ENCODE results near the gene RBM38.
A peak's percentile ranks its signal among the peaks of the same experiment; 100 is the strongest.
"Not testable (repeated sequence)": the region's sequence is repeated elsewhere in the genome, so short reads cannot be mapped to it uniquely, and the experiment has no call there.

RBM38 gene

DNA sequence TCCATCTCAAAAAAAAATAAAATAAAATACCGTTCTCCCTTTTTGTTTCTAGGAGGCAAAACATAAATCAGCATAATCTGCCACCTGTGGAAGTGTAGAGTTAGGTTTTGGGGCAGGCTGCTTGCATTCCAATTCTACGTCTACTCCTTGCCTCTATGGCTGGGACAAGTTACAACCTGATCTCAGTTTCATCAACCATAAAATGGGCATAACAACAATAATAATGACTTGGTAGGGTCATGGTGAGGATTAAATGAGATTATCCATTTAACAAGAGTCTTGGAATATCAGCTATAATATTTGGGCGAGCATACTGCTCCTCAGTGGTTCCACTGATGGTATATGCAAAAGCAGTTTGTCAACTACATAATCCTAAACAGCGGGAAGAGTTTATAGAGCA is 43.8 kb upstream of the RBM38 start:
- H3K9me3 ChIP-seq (ENCODE audit: insufficient read depth, low read length), result no peaks in the 10 kb centered on the region
- peaks cover 2% of the 10 kb centered on the region for H3K27me3 ChIP-seq (ENCODE audit: low read depth, low read length)
- H2AFZ ChIP-seq (ENCODE audit: low read depth, low read length), result no peak overlapping the region
- H4K20me1 ChIP-seq (ENCODE audit: insufficient read depth, low read length), result peaks cover 9% of the 10 kb centered on the region
- peaks cover 7% of the 10 kb centered on the region for H3K4me1 ChIP-seq (ENCODE audit: low read length)
- no peak overlapping the region for H3K4me2 ChIP-seq (ENCODE audit: low read length)
- no peak overlapping the region for H3K27ac ChIP-seq (ENCODE audit: low read length)
- TF ChIP-seq, protein P1, sequence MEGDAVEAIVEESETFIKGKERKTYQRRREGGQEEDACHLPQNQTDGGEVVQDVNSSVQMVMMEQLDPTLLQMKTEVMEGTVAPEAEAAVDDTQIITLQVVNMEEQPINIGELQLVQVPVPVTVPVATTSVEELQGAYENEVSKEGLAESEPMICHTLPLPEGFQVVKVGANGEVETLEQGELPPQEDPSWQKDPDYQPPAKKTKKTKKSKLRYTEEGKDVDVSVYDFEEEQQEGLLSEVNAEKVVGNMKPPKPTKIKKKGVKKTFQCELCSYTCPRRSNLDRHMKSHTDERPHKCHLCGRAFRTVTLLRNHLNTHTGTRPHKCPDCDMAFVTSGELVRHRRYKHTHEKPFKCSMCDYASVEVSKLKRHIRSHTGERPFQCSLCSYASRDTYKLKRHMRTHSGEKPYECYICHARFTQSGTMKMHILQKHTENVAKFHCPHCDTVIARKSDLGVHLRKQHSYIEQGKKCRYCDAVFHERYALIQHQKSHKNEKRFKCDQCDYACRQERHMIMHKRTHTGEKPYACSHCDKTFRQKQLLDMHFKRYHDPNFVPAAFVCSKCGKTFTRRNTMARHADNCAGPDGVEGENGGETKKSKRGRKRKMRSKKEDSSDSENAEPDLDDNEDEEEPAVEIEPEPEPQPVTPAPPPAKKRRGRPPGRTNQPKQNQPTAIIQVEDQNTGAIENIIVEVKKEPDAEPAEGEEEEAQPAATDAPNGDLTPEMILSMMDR (IDR thresholded peaks at IDR 0.05; ENCODE audit: low read depth, low read length), result no peak
- TF ChIP-seq EZH2phosphoT487 (IDR thresholded peaks at IDR 0.05; ENCODE audit: low read depth), result no peak
- no peaks in the 10 kb centered on the region for H3K36me3 ChIP-seq (replicated peaks; ENCODE audit: low read depth, low read length)
- no peak overlapping the region for H3K9ac ChIP-seq (ENCODE audit: low read length)
- H3K79me2 ChIP-seq (ENCODE audit: low read length), result peaks cover 14% of the 10 kb centered on the region
- H3K4me3 ChIP-seq (ENCODE audit: low read length), result no peak overlapping the region

DNA sequence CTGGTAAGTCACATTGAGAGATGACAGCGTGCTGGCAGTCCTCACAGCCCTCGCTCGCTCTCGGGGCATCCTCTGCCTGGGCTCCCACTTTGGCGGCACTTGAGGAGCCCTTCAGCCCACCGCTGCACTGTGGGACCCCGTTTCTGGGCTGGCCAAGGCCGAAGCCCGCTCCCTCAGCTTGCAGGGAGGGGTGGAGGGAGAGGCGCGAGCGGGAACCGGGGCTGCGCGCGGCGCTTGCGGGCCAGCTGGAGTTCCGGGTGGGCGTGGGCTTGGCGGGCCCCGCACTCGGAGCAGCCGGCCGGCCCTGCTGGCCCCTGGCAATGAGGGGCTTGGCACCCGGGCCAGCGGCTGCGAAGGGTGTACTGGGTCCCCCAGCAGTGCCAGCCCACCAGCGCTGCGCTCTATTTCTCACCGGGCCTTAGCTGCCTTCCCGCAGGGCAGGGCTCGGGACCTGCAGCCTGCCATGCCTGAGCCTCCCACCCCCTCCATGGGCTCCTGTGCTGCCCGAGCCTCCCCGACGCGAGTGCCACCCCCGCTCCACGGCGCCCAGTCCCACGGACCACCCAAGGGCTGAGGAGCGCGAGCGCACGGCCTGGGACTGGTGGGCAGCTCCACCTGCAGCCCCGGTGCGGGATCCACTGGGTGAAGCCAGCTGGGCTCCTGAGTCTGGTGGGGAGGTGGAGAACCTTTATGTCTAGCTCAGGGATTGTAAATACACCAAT is 42.8 kb upstream of the RBM38 start:
- Histone ChIP-seq H3K4me1 (ENCODE audit: low read length) (peaks cover 13% of the 10 kb centered on the region), H4K20me1 (ENCODE audit: insufficient read depth, low read length) (peaks cover 18% of the 10 kb centered on the region), H3K79me2 (ENCODE audit: low read length) (peaks cover 23% of the 10 kb centered on the region)
- H2AFZ ChIP-seq (ENCODE audit: low read depth, low read length); H3K4me2 ChIP-seq (ENCODE audit: low read length); H3K36me3 ChIP-seq (replicated peaks; ENCODE audit: low read depth, low read length); H3K4me3 ChIP-seq (ENCODE audit: low read length); H3K27ac ChIP-seq (ENCODE audit: low read length); H3K9me3 ChIP-seq (ENCODE audit: insufficient read depth, low read length); H3K9ac ChIP-seq (ENCODE audit: low read length); H3K27me3 ChIP-seq (ENCODE audit: low read depth, low read length): not testable (repeated sequence)

DNA sequence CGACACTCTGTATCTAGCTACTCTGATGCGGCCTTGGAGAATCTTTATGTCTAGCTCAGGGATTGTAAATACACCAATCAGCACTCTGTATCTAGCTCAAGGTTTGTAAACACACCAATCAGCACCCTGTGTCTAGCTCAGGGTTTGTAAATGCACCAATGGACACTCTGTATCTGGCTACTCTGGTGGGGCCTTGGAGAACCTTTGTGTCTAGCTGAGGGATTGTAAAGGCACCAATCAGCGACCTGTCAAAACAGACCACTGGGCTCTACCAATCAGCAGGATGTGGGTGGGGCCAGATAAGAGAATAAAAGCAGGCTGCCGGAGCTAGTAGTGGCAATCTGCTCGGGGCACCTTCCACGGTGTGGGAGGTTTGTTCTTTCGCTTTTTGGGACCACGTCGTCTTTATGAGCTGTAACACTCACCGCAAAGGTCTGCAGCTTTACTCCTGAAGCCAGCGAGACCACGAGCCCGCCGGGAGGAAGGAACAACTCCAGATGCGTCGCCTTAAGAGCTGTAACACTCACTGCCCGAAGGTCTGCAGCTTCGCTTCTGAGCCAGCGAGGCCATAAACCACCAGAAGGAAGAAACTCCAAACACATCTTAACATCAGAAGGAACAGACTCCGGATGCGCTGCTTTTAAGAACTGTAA is 42.1 kb upstream of the RBM38 start:
- not testable (repeated sequence) for H2AFZ ChIP-seq (ENCODE audit: low read depth, low read length); H3K27ac ChIP-seq (ENCODE audit: low read length); H3K9ac ChIP-seq (ENCODE audit: low read length); H3K4me2 ChIP-seq (ENCODE audit: low read length); H3K9me3 ChIP-seq (ENCODE audit: insufficient read depth, low read length); H3K27me3 ChIP-seq (ENCODE audit: low read depth, low read length); H3K4me3 ChIP-seq (ENCODE audit: low read length)
- Histone ChIP-seq H3K79me2 (ENCODE audit: low read length) (peaks cover 30% of the 10 kb centered on the region), H3K4me1 (ENCODE audit: low read length) (peaks cover 13% of the 10 kb centered on the region), H3K36me3 (replicated peaks; ENCODE audit: low read depth, low read length) (peaks cover 15% of the 10 kb centered on the region), H4K20me1 (ENCODE audit: insufficient read depth, low read length) (peaks cover 21% of the 10 kb centered on the region)

DNA sequence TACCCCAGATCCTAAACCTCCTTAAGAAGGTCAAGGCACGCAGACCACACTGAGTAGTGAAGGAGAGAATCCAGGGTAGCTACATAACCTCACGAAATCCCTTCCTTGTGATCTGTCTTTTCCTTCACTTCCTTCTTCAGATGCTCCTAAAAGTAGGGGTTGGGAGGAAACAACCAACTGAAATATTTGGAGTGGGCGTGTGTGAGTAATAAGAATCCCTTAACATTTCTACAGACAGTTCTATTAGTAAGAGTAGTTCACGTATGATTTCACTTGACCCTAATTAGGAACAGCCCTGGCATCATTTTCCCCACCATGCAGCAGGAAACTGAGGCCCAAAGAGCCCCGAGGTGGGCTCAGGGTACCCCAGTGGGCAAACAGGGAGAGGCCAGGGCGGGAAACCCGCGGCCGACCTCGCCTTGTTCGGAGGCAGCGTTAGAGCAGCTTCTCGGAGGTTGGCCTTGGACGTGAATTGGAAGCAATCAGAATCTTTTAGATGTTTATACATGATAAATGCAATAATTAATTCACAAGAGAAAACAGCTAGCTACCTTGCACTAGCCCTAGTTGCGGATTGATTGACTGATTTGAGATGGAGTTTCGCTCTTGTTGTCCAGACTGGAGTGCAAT is 41.0 kb upstream of the RBM38 start:
- peaks cover 39% of the 10 kb centered on the region for H3K79me2 ChIP-seq (ENCODE audit: low read length)
- H3K9me3 ChIP-seq (ENCODE audit: insufficient read depth, low read length), result no peaks in the 10 kb centered on the region
- no peak for TF ChIP-seq EZH2phosphoT487 (IDR thresholded peaks at IDR 0.05; ENCODE audit: low read depth)
- TF ChIP-seq, protein P1 (IDR thresholded peaks at IDR 0.05; ENCODE audit: low read depth, low read length), result no peak
- no peaks in the 10 kb centered on the region for H3K27me3 ChIP-seq (ENCODE audit: low read depth, low read length)
- H4K20me1 ChIP-seq (ENCODE audit: insufficient read depth, low read length), result peaks cover 21% of the 10 kb centered on the region
- peaks cover 13% of the 10 kb centered on the region for H3K4me1 ChIP-seq (ENCODE audit: low read length)
- peak overlapping the region; percentile 29 for H3K4me2 ChIP-seq (ENCODE audit: low read length)
- peak overlapping the region; percentile 32 for H3K4me3 ChIP-seq (ENCODE audit: low read length)
- H3K27ac ChIP-seq (ENCODE audit: low read length), result no peak overlapping the region
- peaks cover 25% of the 10 kb centered on the region for H3K36me3 ChIP-seq (replicated peaks; ENCODE audit: low read depth, low read length)
- no peak overlapping the region for H3K9ac ChIP-seq (ENCODE audit: low read length)
- H2AFZ ChIP-seq (ENCODE audit: low read depth, low read length), result peak overlapping the region; percentile 44

DNA sequence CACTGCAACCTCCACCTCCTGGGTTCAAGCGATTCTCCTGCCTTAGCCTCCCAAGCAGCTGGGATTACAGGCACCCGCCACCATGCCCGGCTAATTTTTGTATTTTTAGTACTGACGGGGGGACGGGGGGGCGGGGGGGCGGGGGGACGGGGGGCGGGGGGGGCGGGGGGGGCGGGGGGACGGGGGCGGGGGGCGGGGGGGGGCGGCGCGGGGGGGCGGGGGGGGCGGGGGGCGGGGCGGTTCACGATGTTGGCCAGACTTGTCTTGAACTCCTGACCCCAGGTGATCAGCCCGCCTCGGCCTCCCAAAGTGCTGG is 40.5 kb upstream of the RBM38 start:
- peaks cover 21% of the 10 kb centered on the region for H4K20me1 ChIP-seq (ENCODE audit: insufficient read depth, low read length)
- peak overlapping the region; percentile 83 for H3K4me3 ChIP-seq (ENCODE audit: low read length)
- H2AFZ ChIP-seq (ENCODE audit: low read depth, low read length), result peak overlapping the region; percentile 82; the same call in 1 of the 2 replicates
- peaks cover 13% of the 10 kb centered on the region for H3K4me1 ChIP-seq (ENCODE audit: low read length)
- H3K79me2 ChIP-seq (ENCODE audit: low read length), result peaks cover 39% of the 10 kb centered on the region
- peak overlapping the region; percentile 32; the same call in 1 of the 2 replicates for H3K27ac ChIP-seq (ENCODE audit: low read length)
- peaks cover 28% of the 10 kb centered on the region for H3K36me3 ChIP-seq (replicated peaks; ENCODE audit: low read depth, low read length)
- peak overlapping the region; percentile 42 for H3K4me2 ChIP-seq (ENCODE audit: low read length)
- not testable (repeated sequence) for H3K27me3 ChIP-seq (ENCODE audit: low read depth, low read length); H3K9me3 ChIP-seq (ENCODE audit: insufficient read depth, low read length)
- peak overlapping the region; percentile 88; the same call in 1 of the 2 replicates for H3K9ac ChIP-seq (ENCODE audit: low read length)
